ENCODE measurements around the gene LPP.

Gene LPP

GRCh38 chr3:188908002-188908850 is 754.3 kb downstream of the LPP start:
- TF ChIP-seq GATA2 (IDR thresholded peaks at IDR 0.05; ENCODE audit: low read depth, low read length) (no peak), GATA3 (IDR thresholded peaks at IDR 0.05; ENCODE audit: low read depth, low read length) (no peak)

DNA sequence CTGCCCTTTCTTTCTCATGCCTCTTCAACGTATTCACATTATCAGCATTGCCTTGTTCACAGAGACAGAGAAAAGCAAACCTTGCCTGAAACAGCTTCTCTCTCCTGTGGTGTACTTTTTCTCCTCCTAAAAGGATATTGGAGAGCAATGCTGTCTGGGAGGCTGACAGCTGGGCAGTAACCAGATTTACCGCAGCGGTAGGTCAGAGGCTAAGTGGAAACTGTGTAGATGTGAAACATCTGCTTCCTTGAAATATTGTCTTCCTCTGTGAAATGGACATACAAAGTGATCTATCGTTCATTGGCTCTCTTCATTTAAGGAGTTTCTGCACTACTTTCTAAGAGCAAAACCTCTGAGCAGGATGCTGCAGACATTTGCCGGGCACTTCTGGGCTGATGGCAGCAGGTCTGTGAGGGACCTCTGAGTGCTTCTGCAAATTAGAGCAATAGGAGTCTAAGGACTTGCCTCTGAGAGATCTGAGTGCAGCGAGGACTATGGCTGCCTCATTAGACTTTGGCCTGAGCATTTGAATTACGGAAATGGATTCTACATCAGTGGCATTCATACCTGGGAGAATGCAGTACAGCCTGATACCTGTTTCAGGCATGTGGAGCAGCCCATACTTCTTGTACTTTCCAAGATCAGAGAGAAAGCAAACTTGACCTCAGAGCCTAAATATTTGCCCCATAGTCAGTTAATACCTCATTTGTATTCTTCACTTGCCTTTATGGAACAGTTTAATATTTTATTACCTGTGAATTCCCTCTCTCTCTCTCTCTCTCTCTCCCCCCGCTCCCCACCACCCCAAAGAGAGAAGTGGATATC is 757.3 kb downstream of the LPP start:
- no peak for TF ChIP-seq GATA2 (IDR thresholded peaks at IDR 0.05; ENCODE audit: low read depth, low read length)
- no peak for TF ChIP-seq GATA3 (IDR thresholded peaks at IDR 0.05; ENCODE audit: low read depth, low read length)

DNA sequence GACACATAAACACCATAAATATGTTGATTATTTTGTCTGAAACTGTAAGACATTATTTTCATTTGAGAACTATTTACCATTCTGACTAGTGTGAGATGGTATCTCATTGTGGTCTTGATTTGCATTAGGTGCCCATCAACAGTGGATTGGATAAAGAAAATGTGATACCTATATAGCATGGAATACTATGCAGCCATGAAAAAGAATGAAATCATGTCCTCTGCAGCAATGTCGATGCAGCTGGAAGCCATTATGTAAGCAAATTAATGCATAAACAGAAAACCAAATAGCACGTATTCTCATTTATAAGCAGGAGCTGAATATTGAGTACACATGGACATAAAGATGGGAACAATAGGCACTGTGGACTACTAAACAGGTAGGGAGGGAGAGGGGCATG is 759.1 kb downstream of the LPP start:
- TF ChIP-seq GATA2 (IDR thresholded peaks at IDR 0.05; ENCODE audit: low read depth, low read length) (no peak), GATA3 (IDR thresholded peaks at IDR 0.05; ENCODE audit: low read depth, low read length) (no peak)

- no peak for TF ChIP-seq GATA2 (IDR thresholded peaks at IDR 0.05; ENCODE audit: low read depth, low read length)
- no peak for TF ChIP-seq GATA3 (IDR thresholded peaks at IDR 0.05; ENCODE audit: low read depth, low read length)
These were observed 760.6 kb downstream of the LPP start for GRCh38 chr3:188914552-188914951.

DNA sequence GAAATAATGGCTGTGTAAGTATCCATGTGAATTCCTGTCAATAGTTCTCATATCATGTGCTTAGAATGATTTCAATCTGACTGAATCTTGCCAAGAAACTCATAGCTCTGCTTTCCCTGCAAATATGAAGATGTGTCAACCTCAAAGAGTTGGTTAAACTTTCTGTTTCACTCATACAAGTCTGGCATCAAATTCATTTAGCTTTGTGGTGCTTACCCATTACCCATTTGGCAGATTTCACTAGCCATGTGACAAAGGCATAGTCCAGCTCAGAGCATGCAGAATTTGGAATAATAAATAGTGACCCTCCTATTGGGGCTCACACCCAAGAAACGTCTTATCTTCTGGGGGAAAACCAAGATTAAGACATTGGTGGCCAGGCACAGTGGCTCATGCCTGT is 761.2 kb downstream of the LPP start:
- TF ChIP-seq GATA3 (IDR thresholded peaks at IDR 0.05; ENCODE audit: low read depth, low read length) (no peak), GATA2 (IDR thresholded peaks at IDR 0.05; ENCODE audit: low read depth, low read length) (no peak)

DNA sequence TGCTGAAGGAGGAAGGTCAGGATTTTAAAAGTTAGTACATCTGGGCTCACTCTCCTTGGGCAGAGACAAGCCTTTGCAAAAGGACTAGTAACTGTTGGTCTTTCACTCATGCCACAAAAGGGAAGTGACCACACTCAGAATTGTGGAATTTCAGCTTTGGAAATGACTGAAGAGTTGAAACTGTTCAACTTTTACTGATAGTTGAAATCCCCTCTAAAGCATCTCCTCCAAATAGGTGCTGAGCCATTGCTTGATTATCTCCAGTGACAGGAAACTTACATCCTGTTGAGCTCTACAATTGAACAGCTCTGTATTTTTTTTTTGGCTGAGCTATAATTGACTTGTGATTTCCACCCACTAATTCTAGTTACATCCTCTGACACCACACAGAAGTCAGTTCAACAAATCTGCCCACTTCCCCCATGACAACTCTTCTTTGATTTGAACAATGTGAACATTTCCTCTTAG is 763.0 kb downstream of the LPP start:
- TF ChIP-seq GATA3 (IDR thresholded peaks at IDR 0.05; ENCODE audit: low read depth, low read length) (no peak), GATA2 (IDR thresholded peaks at IDR 0.05; ENCODE audit: low read depth, low read length) (no peak)

DNA sequence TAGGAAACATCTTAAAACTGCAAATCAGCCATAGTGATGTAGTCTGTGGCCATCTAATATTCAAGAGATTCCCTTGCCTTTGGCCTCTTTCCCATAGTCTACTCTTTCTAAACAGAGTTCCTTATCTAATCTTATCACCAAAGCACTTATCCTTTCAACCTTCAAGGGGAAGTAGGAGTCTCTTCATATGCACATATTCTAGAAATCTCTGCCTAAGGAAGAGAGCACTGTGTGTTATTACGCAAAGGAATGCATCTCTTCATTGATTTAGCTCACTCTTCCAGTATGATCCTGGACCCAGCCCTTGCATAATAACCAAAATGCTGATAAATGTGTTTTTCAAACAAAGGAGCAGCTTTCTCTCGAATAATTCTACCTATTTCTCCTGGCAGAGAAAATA is 764.1 kb downstream of the LPP start:
- no peak for TF ChIP-seq GATA3 (IDR thresholded peaks at IDR 0.05; ENCODE audit: low read depth, low read length)
- no peak for TF ChIP-seq GATA2 (IDR thresholded peaks at IDR 0.05; ENCODE audit: low read depth, low read length)

DNA sequence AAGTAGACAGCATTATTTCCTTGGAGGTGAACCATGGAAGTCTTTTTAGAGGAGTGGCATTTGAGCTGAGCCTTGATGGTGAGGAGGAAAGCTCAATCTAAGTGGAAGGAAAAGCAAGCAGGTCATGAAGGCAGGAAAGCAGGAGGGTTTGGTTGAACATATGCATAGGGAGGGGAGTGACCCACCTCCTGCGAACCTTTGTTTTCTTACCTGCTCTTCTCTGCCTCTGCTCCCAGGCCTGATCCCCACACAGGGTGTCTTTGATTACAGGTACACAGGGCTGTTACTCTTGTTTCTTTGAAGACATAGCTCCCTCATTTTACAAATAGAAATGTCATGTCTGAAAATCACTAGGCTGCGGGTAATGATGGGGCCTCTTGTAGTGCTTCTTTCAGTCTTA is 769.7 kb downstream of the LPP start:
- TF ChIP-seq GATA3 (IDR thresholded peaks at IDR 0.05; ENCODE audit: low read depth, low read length) (no peak), GATA2 (IDR thresholded peaks at IDR 0.05; ENCODE audit: low read depth, low read length) (no peak)

DNA sequence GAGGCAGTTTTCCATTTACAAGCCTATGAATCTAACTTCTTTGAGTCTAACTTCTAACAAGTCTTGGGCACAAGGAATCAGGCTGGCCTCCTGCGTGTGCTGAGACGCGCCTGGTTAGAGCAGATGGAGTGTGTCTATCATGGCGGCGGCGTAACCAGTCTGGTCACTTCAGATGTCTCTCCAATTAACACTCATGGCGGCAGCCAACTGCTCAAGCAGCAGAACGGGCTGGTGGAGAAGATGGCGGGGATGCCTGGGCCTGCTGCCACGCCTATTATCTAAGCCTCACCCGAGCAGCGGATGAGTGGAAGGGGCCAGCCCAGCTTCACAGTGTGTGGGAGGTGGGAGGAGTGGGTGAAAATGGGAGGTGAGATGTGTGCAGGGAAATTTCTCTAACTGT is 771.4 kb downstream of the LPP start:
- TF ChIP-seq GATA3 (IDR thresholded peaks at IDR 0.05; ENCODE audit: low read depth, low read length) = no peak
- TF ChIP-seq GATA2 (IDR thresholded peaks at IDR 0.05; ENCODE audit: low read depth, low read length) = no peak

DNA sequence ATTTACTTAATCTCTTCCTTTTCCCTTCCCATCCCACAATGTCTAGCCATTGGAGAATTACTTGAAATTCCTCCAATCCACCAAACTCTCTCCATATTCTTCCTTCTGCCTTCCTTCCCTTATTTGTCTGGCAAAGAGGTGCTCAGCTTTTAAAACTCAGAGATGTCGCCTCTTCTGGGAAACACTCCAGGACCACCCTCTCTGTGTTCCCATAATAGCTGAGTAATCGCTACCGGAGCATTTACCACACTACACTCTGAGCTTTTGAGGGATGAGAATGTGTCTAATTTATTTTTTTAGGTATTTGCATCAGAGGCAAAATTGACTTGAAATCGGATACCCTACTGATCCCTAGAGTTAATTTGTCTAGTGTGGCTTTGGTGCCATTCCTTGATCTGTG is 772.2 kb downstream of the LPP start:
- TF ChIP-seq GATA3 (IDR thresholded peaks at IDR 0.05; ENCODE audit: low read depth, low read length) (no peak), GATA2 (IDR thresholded peaks at IDR 0.05; ENCODE audit: low read depth, low read length) (no peak)

- TF ChIP-seq GATA3 (IDR thresholded peaks at IDR 0.05; ENCODE audit: low read depth, low read length) = no peak
These were observed 773.0 kb downstream of the LPP start for GRCh38 chr3:188926741-188927511.

DNA sequence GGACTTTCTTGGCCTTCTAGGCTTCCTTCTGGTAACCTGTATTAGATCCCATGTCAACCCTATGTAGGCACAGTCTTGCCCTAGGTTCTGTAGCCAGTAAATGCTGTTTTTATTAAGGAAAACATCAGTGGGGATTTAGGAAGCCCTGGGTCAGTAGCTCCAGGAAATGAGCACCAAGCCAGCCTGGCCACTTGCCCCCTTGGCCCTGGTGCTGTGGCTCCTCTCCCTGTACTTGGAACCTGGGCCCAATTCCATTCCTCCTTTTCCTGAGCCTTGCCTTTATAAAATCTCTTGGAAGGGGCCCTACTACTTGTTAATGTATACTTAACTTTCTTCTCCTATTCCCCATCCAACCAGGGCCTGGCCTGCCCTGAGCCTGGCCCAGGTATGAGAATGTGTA is 774.0 kb downstream of the LPP start:
- TF ChIP-seq GATA3 (IDR thresholded peaks at IDR 0.05; ENCODE audit: low read depth, low read length) (no peak), GATA2 (IDR thresholded peaks at IDR 0.05; ENCODE audit: low read depth, low read length) (no peak)

DNA sequence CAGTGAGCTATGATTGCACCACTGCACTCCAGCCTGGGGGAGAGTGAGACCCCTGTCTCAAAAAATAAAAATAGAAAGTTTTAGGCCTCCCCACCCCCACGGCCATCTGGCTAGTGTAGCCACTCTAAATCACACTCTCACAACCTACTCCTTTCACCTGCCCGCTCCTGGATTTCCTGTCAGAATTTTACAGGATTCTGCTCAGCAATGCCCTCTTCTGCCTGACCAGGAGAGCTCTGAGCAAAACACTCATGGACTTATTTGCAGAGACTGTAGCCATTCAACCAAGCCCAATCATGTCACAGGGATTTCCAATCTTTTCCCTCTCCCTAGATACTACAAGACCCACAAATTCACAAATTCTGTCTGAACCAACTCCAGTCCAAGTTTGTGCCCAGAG is 775.2 kb downstream of the LPP start:
- TF ChIP-seq GATA2 (IDR thresholded peaks at IDR 0.05; ENCODE audit: low read depth, low read length) = no peak
- no peak for TF ChIP-seq GATA3 (IDR thresholded peaks at IDR 0.05; ENCODE audit: low read depth, low read length)

DNA sequence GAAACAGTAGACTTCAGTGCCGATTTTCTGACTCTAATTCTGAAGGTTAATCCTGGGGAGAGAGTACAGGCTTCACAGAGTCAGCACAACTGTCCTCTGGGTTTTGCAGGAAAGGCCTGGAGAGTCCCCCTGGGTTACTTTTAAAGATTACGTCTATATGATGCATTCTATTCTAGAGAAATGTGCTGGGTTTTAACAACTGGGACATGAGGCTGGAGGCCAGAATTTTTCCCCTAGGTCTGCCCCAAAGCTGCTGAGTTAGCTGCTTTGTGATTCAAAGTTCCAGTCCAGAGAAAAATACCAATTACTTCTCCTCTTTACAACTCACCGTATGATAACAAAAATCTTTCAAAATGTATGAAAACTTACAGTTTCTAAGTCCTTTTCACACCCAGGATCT is 777.1 kb downstream of the LPP start:
- no peak for TF ChIP-seq GATA2 (IDR thresholded peaks at IDR 0.05; ENCODE audit: low read depth, low read length)
- no peak for TF ChIP-seq GATA3 (IDR thresholded peaks at IDR 0.05; ENCODE audit: low read depth, low read length)

All from SH-SY5Y (cell line).